ENCODE data around the gene CEMIP. TPM values are rescaled to one million over a fixed set of nuclear protein-coding genes. Genes with fewer than 3 reads are reported as not detected.

The CEMIP gene
- polyA plus RNA-seq, 1 donor (not counting 4 experiments of a cell fraction or from before 2014, with no cell fraction given) = 2.3 TPM

GRCh38 chr15:80966431-80967197 lies 187.4 kb downstream of the CEMIP start:
- H3K4me2 ChIP-seq (ENCODE audit: control insufficient read depth, extremely low read depth, insufficient read depth, low read depth, low read length) = no peak overlapping the region
- no peak for FAIRE-seq
- no peak overlapping the region for H3K9ac ChIP-seq (ENCODE audit: control insufficient read depth, extremely low read depth, insufficient read depth, low read length)
- no peak overlapping the region for H3K27ac ChIP-seq (ENCODE audit: control insufficient read depth, insufficient read depth, low read length)
- no peaks in the 10 kb centered on the region for H3K79me2 ChIP-seq (ENCODE audit: control insufficient read depth, insufficient read depth, low read length)
- peaks cover 9% of the 10 kb centered on the region for H3K4me1 ChIP-seq (ENCODE audit: control insufficient read depth, extremely low read depth, insufficient read depth, low read length)
- dilution Hi-C loops (cut with MboI; ENCODE audit: extremely low pct_ligation_motif_present, low sequenced_read_pairs) = no loop called here
- H3K36me3 ChIP-seq (ENCODE audit: control insufficient read depth in 2 of 2, extremely low read depth in 1 of 2, insufficient read depth in 2 of 2, low read length in 2 of 2) = peaks cover 2 to 6% of the 10 kb centered on the region in 2 experiments
- no peak for DNase-seq (ENCODE audit: low read depth, low spot score)
- H3K27me3 ChIP-seq (ENCODE audit: control insufficient read depth, extremely low read depth, insufficient read depth, low read length) = no peaks in the 10 kb centered on the region
- H4K20me1 ChIP-seq (ENCODE audit: control insufficient read depth, extremely low read depth, insufficient read depth, low read length) = no peaks in the 10 kb centered on the region
- H2AFZ ChIP-seq (ENCODE audit: control insufficient read depth, low read length) = no peak overlapping the region
- no peak for TF ChIP-seq EZH2 (IDR thresholded peaks at IDR 0.05; ENCODE audit: low read length)
- H3K4me3 ChIP-seq (ENCODE audit: control insufficient read depth in 2 of 3, extremely low read depth in 1 of 3, insufficient read depth in 2 of 3, low read depth in 1 of 3, low read length in 3 of 3) = no peak overlapping the region
- no peaks in the 10 kb centered on the region for H3K9me1 ChIP-seq (ENCODE audit: control insufficient read depth, extremely low read depth, insufficient read depth, low read length)
- no peaks in the 10 kb centered on the region for H3K9me3 ChIP-seq (ENCODE audit: control insufficient read depth, low read depth, low read length)

- H3K4me2 ChIP-seq (ENCODE audit: control insufficient read depth, extremely low read depth, insufficient read depth, low read depth, low read length) = no peak overlapping the region
- peaks cover 9% of the 10 kb centered on the region for H3K4me1 ChIP-seq (ENCODE audit: control insufficient read depth, extremely low read depth, insufficient read depth, low read length)
- TF ChIP-seq CTCF (optimal IDR thresholded peaks at IDR 0.05 in 1 of 3, IDR thresholded peaks at IDR 0.05 in 1 of 3, conservative IDR thresholded peaks at IDR 0.05 in 1 of 3; ENCODE audit: extremely low read depth in 1 of 3, insufficient read depth in 2 of 3, low read length in 3 of 3) = no peak
- no peaks in the 10 kb centered on the region for H3K9me3 ChIP-seq (ENCODE audit: control insufficient read depth, low read depth, low read length)
- H3K9ac ChIP-seq (ENCODE audit: control insufficient read depth, extremely low read depth, insufficient read depth, low read length) = no peak overlapping the region
- dilution Hi-C loops (cut with MboI; ENCODE audit: extremely low pct_ligation_motif_present, low sequenced_read_pairs) = no loop called here
- no peaks in the 10 kb centered on the region for H3K79me2 ChIP-seq (ENCODE audit: control insufficient read depth, insufficient read depth, low read length)
- no peaks in the 10 kb centered on the region for H4K20me1 ChIP-seq (ENCODE audit: control insufficient read depth, extremely low read depth, insufficient read depth, low read length)
- no peak overlapping the region for H3K27ac ChIP-seq (ENCODE audit: control insufficient read depth, insufficient read depth, low read length)
- H3K36me3 ChIP-seq (ENCODE audit: control insufficient read depth in 2 of 2, extremely low read depth in 1 of 2, insufficient read depth in 2 of 2, low read length in 2 of 2) = peaks cover 2 to 6% of the 10 kb centered on the region in 2 experiments
- no peaks in the 10 kb centered on the region for H3K27me3 ChIP-seq (ENCODE audit: control insufficient read depth, extremely low read depth, insufficient read depth, low read length)
- no peak for DNase-seq (ENCODE audit: low read depth, low spot score)
- no peak overlapping the region for H3K4me3 ChIP-seq (ENCODE audit: control insufficient read depth in 2 of 3, extremely low read depth in 1 of 3, insufficient read depth in 2 of 3, low read depth in 1 of 3, low read length in 3 of 3)
- no peak for FAIRE-seq
- H2AFZ ChIP-seq (ENCODE audit: control insufficient read depth, low read length) = no peak overlapping the region
- no peaks in the 10 kb centered on the region for H3K9me1 ChIP-seq (ENCODE audit: control insufficient read depth, extremely low read depth, insufficient read depth, low read length)
Measured at GRCh38 chr15:80967451-80967850, 188.3 kb downstream of the CEMIP start.

Data from keratinocyte (primary cell).